A673 (cell line): ENCODE data around the gene FRMD1. TPM values are rescaled to one million over a fixed set of nuclear protein-coding genes. Genes with fewer than 3 reads are reported as not detected.

Experiments
- BruUV-seq: library from RNA; stranded (reverse); fragments of 400-500 nt; replicated peaks from 2 replicates; lab custom pipeline; 2021; lab: Mats Ljungman, UMichigan
- CTCF ChIA-PET: fragments of 300-600 bp; sonication (Branson Sonifier 250); formaldehyde crosslinking; loops from one replicate; lab custom pipeline; 2022; ENCODE audit warnings: antibody characterized with exemption; lab: Charles Lee
- POLR2A ChIA-PET: fragments of 300-600 bp; sonication (Branson Sonifier 250); formaldehyde crosslinking; loops from one replicate; lab custom pipeline; 2022; ENCODE audit warnings: antibody characterized with exemption; ENCODE audit not compliant: low non-redundant PET; lab: Charles Lee
- DNase-seq: peaks from one replicate; pipeline ENCODE4 v3.0.0-alpha.2; 2015; ENCODE audit warnings: low spot score
- H3K27ac ChIP-seq: fragments of 200-600 bp; sonication (generic); 2 replicates; pipeline ENCODE4 v1.5.1; 2016; ENCODE audit warnings: mixed run types, low read depth, mild to moderate bottlenecking, mixed read lengths, antibody characterized with exemption, low read length; ENCODE audit not compliant: poor library complexity, severe bottlenecking
- H3K27me3 ChIP-seq: fragments of 200-600 bp; sonication (generic); replicated peaks from 2 replicates; pipeline ENCODE4 v1.6.1; 2017; ENCODE audit warnings: mixed run types, low read depth, mild to moderate bottlenecking, mixed read lengths, antibody characterized with exemption, low read length; ENCODE audit not compliant: insufficient read depth, poor library complexity
- H3K36me3 ChIP-seq: fragments of 200-600 bp; sonication (generic); 2 replicates; pipeline ENCODE4 v1.6.1; 2016; ENCODE audit warnings: mixed run types, mild to moderate bottlenecking, mixed read lengths, antibody characterized with exemption, low read length; ENCODE audit not compliant: insufficient read depth, poor library complexity, severe bottlenecking
- H3K4me1 ChIP-seq: fragments of 200-600 bp; sonication (generic); 2 replicates; pipeline ENCODE4 v1.6.1; 2017; ENCODE audit warnings: mixed run types, mild to moderate bottlenecking, mixed read lengths, antibody characterized with exemption, low read length; ENCODE audit not compliant: insufficient read depth, poor library complexity, severe bottlenecking
- H3K4me3 ChIP-seq: fragments of 200-600 bp; sonication (generic); 2 replicates; pipeline ENCODE4 v1.5.1; 2016; ENCODE audit warnings: low read depth, mixed run types, mild to moderate bottlenecking, mixed read lengths, low read length; ENCODE audit not compliant: poor library complexity, severe bottlenecking
- H3K9me3 ChIP-seq: fragments of 200-600 bp; sonication (generic); 2 replicates; pipeline ENCODE4 v1.6.1; 2016; ENCODE audit warnings: mixed run types, low read depth, mild to moderate bottlenecking, mixed read lengths, antibody characterized with exemption, low read length; ENCODE audit not compliant: poor library complexity, severe bottlenecking
- EZH2 ChIP-seq: fragments of 200-600 bp; sonication (generic); IDR thresholded peaks from 2 replicates; pipeline ENCODE4 v1.6.1; 2017; ENCODE audit warnings: borderline replicate concordance, low read depth, mild to moderate bottlenecking, mixed read lengths, antibody characterized with exemption, low read length; ENCODE audit not compliant: poor library complexity, severe bottlenecking
- intact Hi-C: fragments of 100-400 bp; cut with micrococcal nuclease; formaldehyde crosslinking; loops from one replicate; pipeline ENCODE4 v1.10.0; 2022; ENCODE audit not compliant: unreplicated experiment
- total RNA-seq: library from RNA; stranded (reverse); gene quantifications from 2 replicates; pipeline ENCODE4 v1.2.3, GENCODE V29; 2021
- TF ChIP-seq, protein P1 (sequence below): fragments of 300-800, 200-600 bp; sonication (generic); conservative IDR thresholded peaks from 2 replicates; pipeline ENCODE4 v1.5.1; 2017; ENCODE audit warnings: low read depth, mild to moderate bottlenecking, antibody characterized with exemption, low read length, moderate library complexity, mixed read lengths

Gene FRMD1
- total RNA-seq, 1 experiment from 2014 or later: not detected

DNA sequence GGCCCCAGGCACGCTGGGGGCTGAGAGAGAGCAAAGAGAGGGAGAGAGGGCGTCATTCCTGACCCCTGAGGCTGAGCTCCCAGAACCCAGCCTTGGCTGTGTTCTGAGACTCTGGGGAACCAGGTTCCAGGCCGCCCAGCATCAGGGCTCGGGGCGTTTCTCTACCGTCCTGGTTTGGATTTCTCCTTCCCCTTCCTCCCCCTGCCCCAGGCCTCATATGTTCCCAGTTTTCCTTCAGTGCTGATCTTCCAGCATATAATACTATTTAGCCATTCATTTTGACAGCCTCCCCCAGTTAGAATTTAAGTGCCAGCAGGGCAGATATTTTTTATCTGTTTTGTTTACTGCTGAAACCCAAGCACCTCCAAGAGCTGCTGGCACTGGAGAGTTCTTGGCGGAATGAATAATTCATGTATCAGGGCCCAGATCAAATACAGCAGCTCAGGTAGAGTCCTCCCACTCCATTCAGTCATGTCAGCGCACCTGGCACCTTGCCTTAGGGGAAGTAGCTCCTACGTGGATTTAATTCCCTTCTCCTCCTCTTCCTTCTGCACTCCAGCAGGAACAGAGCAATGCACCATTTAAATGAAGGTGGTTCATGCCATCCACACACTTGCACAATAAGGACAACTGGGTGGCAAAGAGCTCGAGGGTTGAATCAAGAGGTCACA lies 23.4 kb upstream of the FRMD1 start:
- no TSS peak for BruUV-seq
- no peak for DNase-seq
- POLR2A ChIA-PET: no interaction called here
- H3K4me3 ChIP-seq: no peak overlapping the region
- H3K9me3 ChIP-seq: no peaks in the 10 kb centered on the region
- CTCF ChIA-PET: no interaction called here
- no peak for TF ChIP-seq EZH2
- TF ChIP-seq, protein P1, sequence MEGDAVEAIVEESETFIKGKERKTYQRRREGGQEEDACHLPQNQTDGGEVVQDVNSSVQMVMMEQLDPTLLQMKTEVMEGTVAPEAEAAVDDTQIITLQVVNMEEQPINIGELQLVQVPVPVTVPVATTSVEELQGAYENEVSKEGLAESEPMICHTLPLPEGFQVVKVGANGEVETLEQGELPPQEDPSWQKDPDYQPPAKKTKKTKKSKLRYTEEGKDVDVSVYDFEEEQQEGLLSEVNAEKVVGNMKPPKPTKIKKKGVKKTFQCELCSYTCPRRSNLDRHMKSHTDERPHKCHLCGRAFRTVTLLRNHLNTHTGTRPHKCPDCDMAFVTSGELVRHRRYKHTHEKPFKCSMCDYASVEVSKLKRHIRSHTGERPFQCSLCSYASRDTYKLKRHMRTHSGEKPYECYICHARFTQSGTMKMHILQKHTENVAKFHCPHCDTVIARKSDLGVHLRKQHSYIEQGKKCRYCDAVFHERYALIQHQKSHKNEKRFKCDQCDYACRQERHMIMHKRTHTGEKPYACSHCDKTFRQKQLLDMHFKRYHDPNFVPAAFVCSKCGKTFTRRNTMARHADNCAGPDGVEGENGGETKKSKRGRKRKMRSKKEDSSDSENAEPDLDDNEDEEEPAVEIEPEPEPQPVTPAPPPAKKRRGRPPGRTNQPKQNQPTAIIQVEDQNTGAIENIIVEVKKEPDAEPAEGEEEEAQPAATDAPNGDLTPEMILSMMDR: no peak
- no peaks in the 10 kb centered on the region for H3K4me1 ChIP-seq
- intact Hi-C loops: no loop called here
- no peak overlapping the region for H3K27ac ChIP-seq
- no peaks in the 10 kb centered on the region for H3K36me3 ChIP-seq
- H3K27me3 ChIP-seq: no peaks in the 10 kb centered on the region

DNA sequence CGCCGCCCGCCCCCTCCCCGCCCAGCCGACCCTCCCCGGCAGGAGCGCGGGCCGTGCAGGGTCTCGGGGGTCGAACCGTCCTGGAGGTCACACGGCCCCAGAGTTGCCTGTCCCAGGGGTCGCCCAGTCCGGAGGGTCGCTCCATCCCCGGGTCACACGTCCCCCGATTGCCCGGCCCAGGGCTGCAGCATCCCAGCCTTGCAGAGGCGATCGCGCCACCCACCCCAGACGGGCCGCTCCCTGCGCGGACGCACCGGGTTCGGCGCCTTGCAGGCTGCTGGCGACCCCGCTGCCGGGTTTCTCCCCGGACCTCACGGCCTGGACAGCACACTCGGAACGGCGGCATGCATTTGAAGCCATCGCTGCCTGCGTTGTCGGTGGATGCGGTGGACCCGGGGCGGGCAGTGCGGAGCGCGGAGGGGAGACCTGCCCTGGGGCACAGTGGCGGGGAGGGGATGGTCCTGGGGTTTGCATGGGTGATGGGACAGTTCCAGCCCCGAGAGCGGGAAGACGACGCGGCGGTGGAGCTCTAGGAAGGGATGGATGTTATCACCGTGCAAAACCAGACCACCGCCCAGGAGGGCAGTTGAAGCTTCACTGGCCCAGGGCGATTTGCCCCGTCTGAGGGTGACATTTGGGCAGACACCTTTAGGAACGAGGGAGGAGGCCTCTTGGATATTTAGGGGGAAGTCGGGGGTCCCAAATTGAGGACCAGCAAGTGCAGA lies 22.7 kb upstream of the FRMD1 start:
- Histone ChIP-seq H3K9me3 (no peaks in the 10 kb centered on the region), H3K4me3 (no peak overlapping the region), H3K27ac (no peak overlapping the region), H3K27me3 (no peaks in the 10 kb centered on the region), H3K36me3 (no peaks in the 10 kb centered on the region), H3K4me1 (no peaks in the 10 kb centered on the region)
- TF ChIP-seq, protein P1: no peak
- no peak for TF ChIP-seq EZH2
- ChIA-PET CTCF (no interaction called here), POLR2A (no interaction called here)
- BruUV-seq: no TSS peak
- intact Hi-C loops: no loop called here
- DNase-seq: no peak

DNA sequence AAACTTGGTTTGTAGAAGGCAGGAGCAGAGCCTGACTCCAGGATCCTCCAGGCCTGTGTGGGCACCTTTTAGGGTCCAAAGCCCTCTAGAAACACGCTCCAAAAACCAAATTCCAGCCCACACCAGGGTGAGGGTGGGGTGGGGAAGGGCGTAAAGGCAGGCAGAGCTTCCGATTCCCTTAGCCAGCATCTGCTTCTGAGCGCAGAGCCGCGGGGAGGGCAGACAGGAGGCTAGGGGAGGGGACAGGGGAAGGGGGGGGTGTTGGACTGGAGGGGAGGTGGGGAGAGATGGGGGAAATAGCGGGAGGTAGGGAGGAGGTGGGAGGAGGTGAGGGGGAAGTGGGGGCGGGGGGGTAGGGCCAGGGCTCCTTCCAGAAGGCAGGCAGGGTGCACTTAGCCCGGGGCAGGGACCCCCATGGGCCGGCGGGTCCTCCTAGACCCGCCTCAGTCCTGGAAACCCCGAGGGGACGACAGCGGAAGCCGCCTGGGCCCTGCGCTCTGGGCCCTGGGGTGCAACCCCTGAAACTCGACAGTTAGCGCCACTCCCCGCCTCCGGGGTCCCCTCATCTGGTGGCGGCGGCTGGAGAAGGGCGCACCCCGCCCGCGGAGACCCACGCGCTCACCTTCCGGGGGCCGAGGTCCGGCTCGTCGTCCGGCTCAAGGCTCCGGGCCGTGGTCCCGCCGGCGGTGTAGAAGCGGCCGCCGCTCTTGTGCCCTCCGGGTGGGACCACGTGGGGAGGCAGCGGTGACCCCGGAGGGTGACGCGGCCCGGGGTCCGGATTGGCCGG lies 22.0 kb upstream of the FRMD1 start:
- no peaks in the 10 kb centered on the region for H3K27me3 ChIP-seq
- ChIA-PET POLR2A (no interaction called here), CTCF (no interaction called here)
- H3K4me3 ChIP-seq: no peak overlapping the region
- intact Hi-C loops: no loop called here
- no peak overlapping the region for H3K27ac ChIP-seq
- TF ChIP-seq, protein P1: no peak
- TF ChIP-seq EZH2: no peak
- BruUV-seq: no TSS peak
- H3K9me3 ChIP-seq: no peaks in the 10 kb centered on the region
- no peaks in the 10 kb centered on the region for H3K36me3 ChIP-seq
- no peaks in the 10 kb centered on the region for H3K4me1 ChIP-seq
- DNase-seq: no peak
